GM18498 (cell line): ENCODE measurements around the gene AGPAT1.
"Not testable (repeated sequence)": the region's sequence is repeated elsewhere in the genome, so short reads cannot be mapped to it uniquely, and the experiment has no call there.

Source experiments
- ATAC-seq: cut with Tn5 transposase; IDR thresholded peaks from one replicate; pipeline ENCODE4 v1.9.1; 2021; ENCODE audit warnings: mild to moderate bottlenecking, moderate library complexity; ENCODE audit not compliant: unreplicated experiment

The AGPAT1 gene

GRCh38 chr6:32175711-32176475 is at the start of gene AGPAT1:
AGPAT1 (minus strand) TSS chr6:32176084; CDS start chr6:32171496, 4,588 bp downstream.
- ATAC-seq: peak; percentile 47

GRCh38 chr6:32224696-32225095 is 48.8 kb upstream of the AGPAT1 start:
- peak; percentile 55 for ATAC-seq

- ATAC-seq: no peak
These were observed 47.7 kb upstream of the AGPAT1 start, which contains the start of gene NOTCH4 for GRCh38 chr6:32223258-32224235. NOTCH4 (minus strand) TSS chr6:32224067; CDS start chr6:32223928, 139 bp downstream.

- no peak for ATAC-seq
These were observed 46.7 kb upstream of the AGPAT1 start for GRCh38 chr6:32222333-32223230.

- ATAC-seq: no peak
These were observed 44.1 kb upstream of the AGPAT1 start for GRCh38 chr6:32220021-32220420.

- ATAC-seq: no peak
These were observed 42.3 kb upstream of the AGPAT1 start for GRCh38 chr6:32218167-32218566.

GRCh38 chr6:32216998-32217397 is 41.1 kb upstream of the AGPAT1 start:
- ATAC-seq: no peak

GRCh38 chr6:32216285-32216684 is 40.4 kb upstream of the AGPAT1 start:
- no peak for ATAC-seq

GRCh38 chr6:32215617-32216016 is 39.7 kb upstream of the AGPAT1 start:
- no peak for ATAC-seq

GRCh38 chr6:32214126-32214525 is 38.2 kb upstream of the AGPAT1 start:
- no peak for ATAC-seq

GRCh38 chr6:32213649-32214048 is 37.8 kb upstream of the AGPAT1 start:
- ATAC-seq: no peak

- no peak for ATAC-seq
These were observed 36.3 kb upstream of the AGPAT1 start for GRCh38 chr6:32212076-32212760.

- ATAC-seq: not testable (repeated sequence)
These were observed 35.5 kb upstream of the AGPAT1 start for GRCh38 chr6:32211432-32211831.

- no peak for ATAC-seq
These were observed 34.3 kb upstream of the AGPAT1 start for GRCh38 chr6:32210191-32210601.

- ATAC-seq: no peak
These were observed 33.1 kb upstream of the AGPAT1 start for GRCh38 chr6:32208996-32209395.

- no peak for ATAC-seq
These were observed 28.4 kb upstream of the AGPAT1 start for GRCh38 chr6:32204268-32204715.

GRCh38 chr6:32203426-32204267 is 27.8 kb upstream of the AGPAT1 start:
- no peak for ATAC-seq

- no peak for ATAC-seq
These were observed 26.3 kb upstream of the AGPAT1 start for GRCh38 chr6:32202186-32202585.
